T-helper 17 cell (primary cell): ENCODE results near the gene SPTBN1. TPM values are rescaled to one million over a fixed set of nuclear protein-coding genes. Genes with fewer than 3 reads are reported as not detected.
"Not testable (repeated sequence)": the region's sequence is repeated elsewhere in the genome, so short reads cannot be mapped to it uniquely, and the experiment has no call there.

Source experiments
- ATAC-seq: fragments of 150-1000 bp; cut with Tn5 transposase; 2 replicates; pipeline ENCODE4 v1.10.0; 2021; ENCODE audit warnings: mild to moderate bottlenecking, moderate library complexity
- DNase-seq, 3 donors: peaks; one replicate each; pipeline versions ENCODE4 v3.0.0 to v3.0.0-alpha.2; 2020 to 2021
- H3K9me3 ChIP-seq: one replicate; pipeline ENCODE4 v1.7.0; 2013; ENCODE audit warnings: low read length, mild to moderate bottlenecking; ENCODE audit not compliant: control insufficient read depth, poor library complexity, severe bottlenecking
- H3K27ac Mint-ChIP-seq: one replicate; pipeline ENCODE4 v1.8.0; 2022; ENCODE audit warnings: mild to moderate bottlenecking, moderate library complexity, mixed read lengths
- H3K27me3 Mint-ChIP-seq: one replicate; pipeline ENCODE4 v1.8.0; 2022; ENCODE audit warnings: mixed read lengths
- H3K36me3 Mint-ChIP-seq: one replicate; pipeline ENCODE4 v1.8.0; 2022; ENCODE audit warnings: low read depth, mixed read lengths
- H3K4me1 Mint-ChIP-seq: one replicate; pipeline ENCODE4 v1.8.0; 2022; ENCODE audit warnings: mild to moderate bottlenecking, mixed read lengths
- H3K4me3 Mint-ChIP-seq: one replicate; pipeline ENCODE4 v1.8.0; 2022; ENCODE audit warnings: mild to moderate bottlenecking, moderate library complexity, mixed read lengths
- total RNA-seq, 4 donors: library from RNA in 2 of 4; stranded (reverse) in 2 of 4; gene quantifications; one replicate each; pipeline ENCODE4 v1.2.3 and lab custom pipeline; 2022 to 2026

SPTBN1 gene
- total RNA-seq, 2 donors from 2014 or later: 187 to 195 TPM

GRCh38 chr2:54503828-54504227 is 47.7 kb downstream of the SPTBN1 start:
- Mint-ChIP-seq H3K4me3 (no peak overlapping the region), H3K36me3 (no peaks in the 10 kb centered on the region), H3K27ac (no peak overlapping the region), H3K27me3 (peaks cover 8% of the 10 kb centered on the region), H3K4me1 (peaks cover 2% of the 10 kb centered on the region)
- no peaks in the 10 kb centered on the region for H3K9me3 ChIP-seq
- no peak for ATAC-seq
- no peak for DNase-seq

GRCh38 chr2:54504866-54505265 is 48.7 kb downstream of the SPTBN1 start:
- no peaks in the 10 kb centered on the region for H3K9me3 ChIP-seq
- H3K4me3 Mint-ChIP-seq: no peak overlapping the region
- H3K27me3 Mint-ChIP-seq: peaks cover 8% of the 10 kb centered on the region
- peaks cover 2% of the 10 kb centered on the region for H3K4me1 Mint-ChIP-seq
- no peak overlapping the region for H3K27ac Mint-ChIP-seq
- ATAC-seq (no peak), DNase-seq (no peak)
- no peaks in the 10 kb centered on the region for H3K36me3 Mint-ChIP-seq

- H3K27ac Mint-ChIP-seq: no peak overlapping the region
- DNase-seq: no peak
- H3K9me3 ChIP-seq: no peaks in the 10 kb centered on the region
- H3K36me3 Mint-ChIP-seq: no peaks in the 10 kb centered on the region
- H3K27me3 Mint-ChIP-seq: no peaks in the 10 kb centered on the region
- no peak for ATAC-seq
- H3K4me1 Mint-ChIP-seq: no peaks in the 10 kb centered on the region
- no peak overlapping the region for H3K4me3 Mint-ChIP-seq
Measured at GRCh38 chr2:54508541-54508940, 52.4 kb downstream of the SPTBN1 start.

- not testable (repeated sequence) for H3K9me3 ChIP-seq, DNase-seq, H3K4me3 Mint-ChIP-seq, H3K27ac Mint-ChIP-seq, ATAC-seq, H3K27me3 Mint-ChIP-seq, H3K4me1 Mint-ChIP-seq, H3K36me3 Mint-ChIP-seq
Measured at GRCh38 chr2:54509043-54509442, 52.9 kb downstream of the SPTBN1 start.

- Mint-ChIP-seq H3K4me3 (no peak overlapping the region), H3K36me3 (no peaks in the 10 kb centered on the region), H3K27ac (no peak overlapping the region), H3K4me1 (no peaks in the 10 kb centered on the region), H3K27me3 (peaks cover 2% of the 10 kb centered on the region)
- no peak for DNase-seq
- ATAC-seq: no peak
- H3K9me3 ChIP-seq: no peaks in the 10 kb centered on the region
Measured at GRCh38 chr2:54510916-54511315, 54.8 kb downstream of the SPTBN1 start.

- DNase-seq (no peak), ATAC-seq (no peak)
- H3K4me3 Mint-ChIP-seq: no peak overlapping the region
- H3K36me3 Mint-ChIP-seq: no peaks in the 10 kb centered on the region
- no peak overlapping the region for H3K27ac Mint-ChIP-seq
- H3K4me1 Mint-ChIP-seq: no peaks in the 10 kb centered on the region
- peaks cover 5% of the 10 kb centered on the region for H3K27me3 Mint-ChIP-seq
- no peaks in the 10 kb centered on the region for H3K9me3 ChIP-seq
Measured at GRCh38 chr2:54512183-54512582, 56.1 kb downstream of the SPTBN1 start.

GRCh38 chr2:54512663-54513362 is 56.7 kb downstream of the SPTBN1 start:
- Mint-ChIP-seq H3K4me1 (no peaks in the 10 kb centered on the region), H3K27me3 (peaks cover 5% of the 10 kb centered on the region), H3K4me3 (no peak overlapping the region), H3K36me3 (no peaks in the 10 kb centered on the region), H3K27ac (no peak overlapping the region)
- no peak for DNase-seq
- ATAC-seq: no peak
- no peaks in the 10 kb centered on the region for H3K9me3 ChIP-seq

GRCh38 chr2:54513363-54513715 is 57.2 kb downstream of the SPTBN1 start:
- H3K9me3 ChIP-seq: no peaks in the 10 kb centered on the region
- Mint-ChIP-seq H3K36me3 (no peaks in the 10 kb centered on the region), H3K4me3 (no peak overlapping the region), H3K27me3 (peaks cover 5% of the 10 kb centered on the region), H3K4me1 (no peaks in the 10 kb centered on the region), H3K27ac (no peak overlapping the region)
- ATAC-seq: no peak
- DNase-seq: no peak

GRCh38 chr2:54514822-54515569 is 58.9 kb downstream of the SPTBN1 start:
- no peak overlapping the region for H3K27ac Mint-ChIP-seq
- no peaks in the 10 kb centered on the region for H3K9me3 ChIP-seq
- peaks cover 7% of the 10 kb centered on the region for H3K36me3 Mint-ChIP-seq
- no peak for DNase-seq
- no peak overlapping the region for H3K4me3 Mint-ChIP-seq
- no peaks in the 10 kb centered on the region for H3K4me1 Mint-ChIP-seq
- H3K27me3 Mint-ChIP-seq: peaks cover 17% of the 10 kb centered on the region
- no peak for ATAC-seq

GRCh38 chr2:54516842-54517241 is 60.7 kb downstream of the SPTBN1 start:
- H3K27ac Mint-ChIP-seq: no peak overlapping the region
- ATAC-seq: no peak
- H3K4me1 Mint-ChIP-seq: no peaks in the 10 kb centered on the region

GRCh38 chr2:54518016-54518415 is 61.9 kb downstream of the SPTBN1 start:
- not testable (repeated sequence) for ATAC-seq, H3K9me3 ChIP-seq

More at GRCh38 chr2:54516842-54517241, 60.7 kb downstream of the SPTBN1 start:
- Mint-ChIP-seq H3K4me3 (no peak overlapping the region), H3K36me3 (peaks cover 7% of the 10 kb centered on the region), H3K27me3 (peaks cover 29% of the 10 kb centered on the region)
- H3K9me3 ChIP-seq: no peaks in the 10 kb centered on the region
- no peak for DNase-seq

GRCh38 chr2:54518430-54518829 is 62.3 kb downstream of the SPTBN1 start:
- Mint-ChIP-seq H3K27ac (no peak overlapping the region), H3K36me3 (peaks cover 7% of the 10 kb centered on the region), H3K4me3 (no peak overlapping the region), H3K4me1 (peaks cover 3% of the 10 kb centered on the region), H3K27me3 (peaks cover 29% of the 10 kb centered on the region)
- H3K9me3 ChIP-seq: no peaks in the 10 kb centered on the region
- no peak for ATAC-seq
- no peak for DNase-seq

More at GRCh38 chr2:54518016-54518415, 61.9 kb downstream of the SPTBN1 start:
- DNase-seq, H3K4me3 Mint-ChIP-seq, H3K4me1 Mint-ChIP-seq, H3K27ac Mint-ChIP-seq, H3K36me3 Mint-ChIP-seq: not testable (repeated sequence)
- H3K27me3 Mint-ChIP-seq: peaks cover 29% of the 10 kb centered on the region

- H3K9me3 ChIP-seq: no peaks in the 10 kb centered on the region
- DNase-seq (no peak), ATAC-seq (no peak)
- no peak overlapping the region for H3K27ac Mint-ChIP-seq
- H3K36me3 Mint-ChIP-seq: peaks cover 7% of the 10 kb centered on the region
- peaks cover 3% of the 10 kb centered on the region for H3K4me1 Mint-ChIP-seq
- peaks cover 29% of the 10 kb centered on the region for H3K27me3 Mint-ChIP-seq
- H3K4me3 Mint-ChIP-seq: no peak overlapping the region
Measured at GRCh38 chr2:54519841-54520459, 63.8 kb downstream of the SPTBN1 start.
